ENCODE data around the gene RBM38. TPM values are rescaled to one million over a fixed set of nuclear protein-coding genes. Genes with fewer than 3 reads are reported as not detected.

RBM38 gene
- total RNA-seq, 1 donor from 2014 or later, result 90.4 TPM

- H3K4me1 Mint-ChIP-seq (ENCODE audit: low read depth), result peaks cover 43% of the 10 kb centered on the region
- H3K36me3 Mint-ChIP-seq (ENCODE audit: low read depth), result peaks cover 1% of the 10 kb centered on the region
- H3K9me3 Mint-ChIP-seq, result no peaks in the 10 kb centered on the region
- intact Hi-C loops (cut with micrococcal nuclease), result no loop called here
- no peak overlapping the region for H3K27ac Mint-ChIP-seq
- no peak overlapping the region for H3K4me3 Mint-ChIP-seq
- H3K27me3 Mint-ChIP-seq (ENCODE audit: insufficient read depth), result peaks cover 3% of the 10 kb centered on the region
- no peak for DNase-seq (ENCODE audit: low spot score)
Measured at GRCh38 chr20:57435105-57435497, 43.9 kb downstream of the RBM38 start.

GRCh38 chr20:57435498-57436222, 44.5 kb downstream of the RBM38 start:
- no peak for DNase-seq (ENCODE audit: low spot score)
- H3K27me3 Mint-ChIP-seq (ENCODE audit: insufficient read depth), result peaks cover 3% of the 10 kb centered on the region

GRCh38 chr20:57436223-57436545, 45.0 kb downstream of the RBM38 start:
- H3K4me3 Mint-ChIP-seq, result no peak overlapping the region
- H3K4me1 Mint-ChIP-seq (ENCODE audit: low read depth), result peaks cover 43% of the 10 kb centered on the region
- no peaks in the 10 kb centered on the region for H3K9me3 Mint-ChIP-seq
- intact Hi-C loops (cut with micrococcal nuclease), result no loop called here
- no peak overlapping the region for H3K27ac Mint-ChIP-seq
- peaks cover 3% of the 10 kb centered on the region for H3K27me3 Mint-ChIP-seq (ENCODE audit: insufficient read depth)
- no peak for DNase-seq (ENCODE audit: low spot score)
- peaks cover 1% of the 10 kb centered on the region for H3K36me3 Mint-ChIP-seq (ENCODE audit: low read depth)

More at GRCh38 chr20:57435498-57436222, 44.5 kb downstream of the RBM38 start:
- Mint-ChIP-seq H3K4me3 (no peak overlapping the region), H3K27ac (no peak overlapping the region), H3K4me1 (ENCODE audit: low read depth) (peaks cover 43% of the 10 kb centered on the region), H3K9me3 (no peaks in the 10 kb centered on the region), H3K36me3 (ENCODE audit: low read depth) (peaks cover 1% of the 10 kb centered on the region)
- intact Hi-C loops (cut with micrococcal nuclease), result no loop called here

GRCh38 chr20:57437267-57437666, 46.1 kb downstream of the RBM38 start:
- intact Hi-C loops (cut with micrococcal nuclease), result no loop called here
- Mint-ChIP-seq H3K4me1 (ENCODE audit: low read depth) (peaks cover 33% of the 10 kb centered on the region), H3K27ac (no peak overlapping the region)

GRCh38 chr20:57437672-57438330, 46.6 kb downstream of the RBM38 start:
- Mint-ChIP-seq H3K4me1 (ENCODE audit: low read depth) (peaks cover 27% of the 10 kb centered on the region), H3K27me3 (ENCODE audit: insufficient read depth) (peaks cover 3% of the 10 kb centered on the region), H3K36me3 (ENCODE audit: low read depth) (peaks cover 1% of the 10 kb centered on the region), H3K4me3 (no peak overlapping the region), H3K27ac (no peak overlapping the region), H3K9me3 (no peaks in the 10 kb centered on the region)
- intact Hi-C loops (cut with micrococcal nuclease), result no loop called here
- no peak for DNase-seq (ENCODE audit: low spot score)

More at GRCh38 chr20:57437267-57437666, 46.1 kb downstream of the RBM38 start:
- no peaks in the 10 kb centered on the region for H3K9me3 Mint-ChIP-seq
- no peak for DNase-seq (ENCODE audit: low spot score)
- peaks cover 3% of the 10 kb centered on the region for H3K27me3 Mint-ChIP-seq (ENCODE audit: insufficient read depth)
- no peak overlapping the region for H3K4me3 Mint-ChIP-seq
- peaks cover 1% of the 10 kb centered on the region for H3K36me3 Mint-ChIP-seq (ENCODE audit: low read depth)

- intact Hi-C loops (cut with micrococcal nuclease), result no loop called here
Measured at GRCh38 chr20:57438552-57438951, 47.4 kb downstream of the RBM38 start.

GRCh38 chr20:57439432-57439831, 48.2 kb downstream of the RBM38 start:
- Mint-ChIP-seq H3K4me1 (ENCODE audit: low read depth) (peaks cover 11% of the 10 kb centered on the region), H3K27me3 (ENCODE audit: insufficient read depth) (peaks cover 3% of the 10 kb centered on the region), H3K27ac (no peak overlapping the region), H3K9me3 (no peaks in the 10 kb centered on the region), H3K4me3 (no peak overlapping the region), H3K36me3 (ENCODE audit: low read depth) (no peaks in the 10 kb centered on the region)
- intact Hi-C loops (cut with micrococcal nuclease), result no loop called here
- no peak for DNase-seq (ENCODE audit: low spot score)

More at GRCh38 chr20:57438552-57438951, 47.4 kb downstream of the RBM38 start:
- peaks cover 1% of the 10 kb centered on the region for H3K36me3 Mint-ChIP-seq (ENCODE audit: low read depth)
- no peak overlapping the region for H3K4me3 Mint-ChIP-seq
- H3K27ac Mint-ChIP-seq, result no peak overlapping the region
- peaks cover 3% of the 10 kb centered on the region for H3K27me3 Mint-ChIP-seq (ENCODE audit: insufficient read depth)
- H3K9me3 Mint-ChIP-seq, result no peaks in the 10 kb centered on the region
- H3K4me1 Mint-ChIP-seq (ENCODE audit: low read depth), result peaks cover 20% of the 10 kb centered on the region
- DNase-seq (ENCODE audit: low spot score), result no peak

GRCh38 chr20:57439993-57440392, 48.8 kb downstream of the RBM38 start:
- H3K9me3 Mint-ChIP-seq, result no peaks in the 10 kb centered on the region
- no peaks in the 10 kb centered on the region for H3K36me3 Mint-ChIP-seq (ENCODE audit: low read depth)
- intact Hi-C loops (cut with micrococcal nuclease), result no loop called here
- H3K4me3 Mint-ChIP-seq, result no peak overlapping the region
- peaks cover 3% of the 10 kb centered on the region for H3K27me3 Mint-ChIP-seq (ENCODE audit: insufficient read depth)
- H3K4me1 Mint-ChIP-seq (ENCODE audit: low read depth), result peaks cover 5% of the 10 kb centered on the region
- H3K27ac Mint-ChIP-seq, result no peak overlapping the region
- no peak for DNase-seq (ENCODE audit: low spot score)

- H3K4me3 Mint-ChIP-seq, result no peak overlapping the region
- peaks cover 6% of the 10 kb centered on the region for H3K9me3 Mint-ChIP-seq
- no peaks in the 10 kb centered on the region for H3K4me1 Mint-ChIP-seq (ENCODE audit: low read depth)
- H3K27ac Mint-ChIP-seq, result no peak overlapping the region
- peaks cover 2% of the 10 kb centered on the region for H3K36me3 Mint-ChIP-seq (ENCODE audit: low read depth)
- intact Hi-C loops (cut with micrococcal nuclease), result no loop called here
- no peak for DNase-seq (ENCODE audit: low spot score)
- peaks cover 2% of the 10 kb centered on the region for H3K27me3 Mint-ChIP-seq (ENCODE audit: insufficient read depth)
Measured at GRCh38 chr20:57440678-57441509, 49.7 kb downstream of the RBM38 start.

GRCh38 chr20:57441510-57442154, 50.4 kb downstream of the RBM38 start:
- H3K4me1 Mint-ChIP-seq (ENCODE audit: low read depth), result no peaks in the 10 kb centered on the region
- no peak overlapping the region for H3K4me3 Mint-ChIP-seq
- H3K27me3 Mint-ChIP-seq (ENCODE audit: insufficient read depth), result peaks cover 2% of the 10 kb centered on the region
- peaks cover 9% of the 10 kb centered on the region for H3K9me3 Mint-ChIP-seq
- H3K27ac Mint-ChIP-seq, result no peak overlapping the region
- peaks cover 2% of the 10 kb centered on the region for H3K36me3 Mint-ChIP-seq (ENCODE audit: low read depth)
- intact Hi-C loops (cut with micrococcal nuclease), result no loop called here
- no peak for DNase-seq (ENCODE audit: low spot score)

GRCh38 chr20:57442158-57442887, 51.1 kb downstream of the RBM38 start:
- intact Hi-C loops (cut with micrococcal nuclease), result no loop called here
- Mint-ChIP-seq H3K36me3 (ENCODE audit: low read depth) (peaks cover 2% of the 10 kb centered on the region), H3K4me3 (no peak overlapping the region), H3K4me1 (ENCODE audit: low read depth) (no peaks in the 10 kb centered on the region), H3K27me3 (ENCODE audit: insufficient read depth) (peaks cover 2% of the 10 kb centered on the region), H3K27ac (no peak overlapping the region), H3K9me3 (peaks cover 9% of the 10 kb centered on the region)
- no peak for DNase-seq (ENCODE audit: low spot score)

GRCh38 chr20:57442888-57443239, 51.7 kb downstream of the RBM38 start:
- no peaks in the 10 kb centered on the region for H3K4me1 Mint-ChIP-seq (ENCODE audit: low read depth)
- no peak for DNase-seq (ENCODE audit: low spot score)
- H3K27ac Mint-ChIP-seq, result no peak overlapping the region
- H3K9me3 Mint-ChIP-seq, result peaks cover 9% of the 10 kb centered on the region
- H3K4me3 Mint-ChIP-seq, result no peak overlapping the region
- peaks cover 2% of the 10 kb centered on the region for H3K27me3 Mint-ChIP-seq (ENCODE audit: insufficient read depth)
- intact Hi-C loops (cut with micrococcal nuclease), result no loop called here
- peaks cover 2% of the 10 kb centered on the region for H3K36me3 Mint-ChIP-seq (ENCODE audit: low read depth)
